ENCODE results near the gene DPP8.

Gene DPP8

DNA sequence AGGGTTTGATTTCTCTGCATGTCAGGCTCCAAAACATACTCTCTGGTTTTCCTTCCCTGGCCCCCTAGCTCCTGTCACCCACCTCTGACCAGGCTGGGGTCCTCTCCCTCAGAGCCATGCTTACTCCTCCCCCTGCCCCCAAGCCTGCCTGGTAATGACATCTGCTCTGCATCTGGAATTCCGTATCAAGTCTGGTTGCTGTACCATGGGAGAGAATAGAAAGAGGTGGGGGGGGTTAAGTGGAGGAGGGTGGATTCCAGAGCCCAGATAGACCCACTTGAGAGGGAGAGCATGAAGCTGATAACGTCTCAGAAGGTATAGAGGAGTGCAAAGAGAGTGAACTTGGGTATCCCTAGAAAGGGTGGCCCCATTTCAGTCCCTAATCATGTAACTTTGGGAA lies 98.9 kb downstream of the DPP8 start (continued):
- TF ChIP-seq, protein P1, sequence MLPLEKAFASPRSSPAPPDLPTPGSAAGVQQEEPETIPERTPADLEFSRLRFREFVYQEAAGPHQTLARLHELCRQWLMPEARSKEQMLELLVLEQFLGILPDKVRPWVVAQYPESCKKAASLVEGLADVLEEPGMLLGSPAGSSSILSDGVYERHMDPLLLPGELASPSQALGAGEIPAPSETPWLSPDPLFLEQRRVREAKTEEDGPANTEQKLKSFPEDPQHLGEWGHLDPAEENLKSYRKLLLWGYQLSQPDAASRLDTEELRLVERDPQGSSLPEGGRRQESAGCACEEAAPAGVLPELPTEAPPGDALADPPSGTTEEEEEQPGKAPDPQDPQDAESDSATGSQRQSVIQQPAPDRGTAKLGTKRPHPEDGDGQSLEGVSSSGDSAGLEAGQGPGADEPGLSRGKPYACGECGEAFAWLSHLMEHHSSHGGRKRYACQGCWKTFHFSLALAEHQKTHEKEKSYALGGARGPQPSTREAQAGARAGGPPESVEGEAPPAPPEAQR (tag by site-specific recombination; IDR thresholded peaks at IDR 0.05), result no peak
- no peak for TF ChIP-seq ZNF48 (tag by site-specific recombination; IDR thresholded peaks at IDR 0.05)
- no peak for TF ChIP-seq PRDM1 (tag by site-specific recombination; IDR thresholded peaks at IDR 0.05)
- no peak for TF ChIP-seq ZNF768 (tag by site-specific recombination; IDR thresholded peaks at IDR 0.05)
- TF ChIP-seq ZNF239 (tag by site-specific recombination; IDR thresholded peaks at IDR 0.05), result no peak

DNA sequence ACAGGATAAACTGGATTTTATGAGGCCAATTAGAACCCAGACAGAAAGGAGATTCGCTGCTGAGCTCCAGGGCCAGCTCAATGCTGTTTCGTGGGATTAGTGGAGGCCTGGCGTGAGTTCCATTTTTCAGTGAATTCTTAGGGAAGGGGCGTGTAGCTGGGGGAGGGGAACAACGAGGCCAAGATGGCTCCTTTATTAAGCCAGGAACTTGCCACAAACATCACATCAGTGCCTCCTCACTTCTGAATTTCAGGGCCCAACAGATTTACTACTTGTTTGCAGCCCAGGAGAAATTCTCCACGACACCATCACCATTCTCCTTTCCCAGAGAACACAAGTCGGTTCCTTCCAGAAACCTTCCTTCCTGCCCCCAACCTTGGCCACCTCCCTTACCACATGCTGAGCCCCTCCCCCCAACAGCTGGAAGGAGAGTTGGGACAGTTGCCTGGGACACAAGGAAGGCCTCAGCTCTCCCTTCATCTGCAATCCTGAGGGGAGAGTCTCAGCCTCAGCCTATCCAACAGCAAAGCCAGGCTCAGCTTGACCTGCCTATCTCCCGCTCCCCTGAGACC lies 100.6 kb downstream of the DPP8 start:
- no peak overlapping the region for H3K4me3 ChIP-seq (ENCODE audit: low read depth, low read length)
- no peaks in the 10 kb centered on the region for H3K9me3 ChIP-seq (ENCODE audit: control insufficient read depth, insufficient read depth, low read depth, low read length)
- ChIA-PET POLR2A (interaction anchor here (0.9 kb wide), 1 partner anchor 17 kb away, joined by 4 read pairs; no protein-coding TSS in a partner anchor), CTCF (interaction anchor here (0.6 to 2.6 kb wide), 4 partner anchors 13 to 1189 kb away, joined by 3 to 11 read pairs (median 4); no protein-coding TSS in a partner anchor)
- peak overlapping the region; percentile 45; the same call in 1 of the 2 replicates for H3K27ac ChIP-seq (ENCODE audit: extremely low read depth, low read depth, low read length)
- H3K4me1 ChIP-seq (ENCODE audit: control insufficient read depth, insufficient read depth, low read length), result peaks cover 29% of the 10 kb centered on the region
- no peaks in the 10 kb centered on the region for H3K36me3 ChIP-seq (ENCODE audit: control insufficient read depth in 2 of 2, insufficient read depth in 1 of 2, low read length in 2 of 2)
- TF ChIP-seq ZNF341 (tag by site-specific recombination; IDR thresholded peaks at IDR 0.05; ENCODE audit: low read depth), result peak; percentile 79
- peak; percentile 88; the same call in 1 of the 2 replicates for TF ChIP-seq ZBTB48 (tag by site-specific recombination; IDR thresholded peaks at IDR 0.05)
- TF ChIP-seq HOXD13 (CRISPR knock-in tag; IDR thresholded peaks at IDR 0.05; ENCODE audit: borderline replicate concordance), result no peak
- no peak for TF ChIP-seq KLF9 (tag by site-specific recombination; IDR thresholded peaks at IDR 0.05; ENCODE audit: low read depth)
- TF ChIP-seq ZNF792 (tag by site-specific recombination; IDR thresholded peaks at IDR 0.05), result no peak
- TF ChIP-seq, protein P2, sequence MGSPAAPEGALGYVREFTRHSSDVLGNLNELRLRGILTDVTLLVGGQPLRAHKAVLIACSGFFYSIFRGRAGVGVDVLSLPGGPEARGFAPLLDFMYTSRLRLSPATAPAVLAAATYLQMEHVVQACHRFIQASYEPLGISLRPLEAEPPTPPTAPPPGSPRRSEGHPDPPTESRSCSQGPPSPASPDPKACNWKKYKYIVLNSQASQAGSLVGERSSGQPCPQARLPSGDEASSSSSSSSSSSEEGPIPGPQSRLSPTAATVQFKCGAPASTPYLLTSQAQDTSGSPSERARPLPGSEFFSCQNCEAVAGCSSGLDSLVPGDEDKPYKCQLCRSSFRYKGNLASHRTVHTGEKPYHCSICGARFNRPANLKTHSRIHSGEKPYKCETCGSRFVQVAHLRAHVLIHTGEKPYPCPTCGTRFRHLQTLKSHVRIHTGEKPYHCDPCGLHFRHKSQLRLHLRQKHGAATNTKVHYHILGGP (tag by site-specific recombination; IDR thresholded peaks at IDR 0.05), result no peak; the same call in 1 of the 2 replicates
- peak; percentile 87 for TF ChIP-seq ZBTB17 (tag by site-specific recombination; IDR thresholded peaks at IDR 0.05)
- peak; percentile 76 for TF ChIP-seq KLF10 (tag by site-specific recombination; IDR thresholded peaks at IDR 0.05)
- TF ChIP-seq, protein P3, sequence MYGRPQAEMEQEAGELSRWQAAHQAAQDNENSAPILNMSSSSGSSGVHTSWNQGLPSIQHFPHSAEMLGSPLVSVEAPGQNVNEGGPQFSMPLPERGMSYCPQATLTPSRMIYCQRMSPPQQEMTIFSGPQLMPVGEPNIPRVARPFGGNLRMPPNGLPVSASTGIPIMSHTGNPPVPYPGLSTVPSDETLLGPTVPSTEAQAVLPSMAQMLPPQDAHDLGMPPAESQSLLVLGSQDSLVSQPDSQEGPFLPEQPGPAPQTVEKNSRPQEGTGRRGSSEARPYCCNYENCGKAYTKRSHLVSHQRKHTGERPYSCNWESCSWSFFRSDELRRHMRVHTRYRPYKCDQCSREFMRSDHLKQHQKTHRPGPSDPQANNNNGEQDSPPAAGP (tag by site-specific recombination; IDR thresholded peaks at IDR 0.05), result peak; percentile 82
- no peak for TF ChIP-seq ZNF548 (tag by site-specific recombination; IDR thresholded peaks at IDR 0.05)
- TF ChIP-seq ZNF521 (tag by site-specific recombination; IDR thresholded peaks at IDR 0.05), result no peak
- no peak for TF ChIP-seq SP2 (tag by site-specific recombination; IDR thresholded peaks at IDR 0.05)
- no peak for TF ChIP-seq ZNF133 (tag by site-specific recombination; IDR thresholded peaks at IDR 0.05)
- peak; percentile 88 for TF ChIP-seq WT1 (tag by site-specific recombination; IDR thresholded peaks at IDR 0.05)
- TF ChIP-seq ZNF37A (tag by site-specific recombination; IDR thresholded peaks at IDR 0.05), result no peak
- TF ChIP-seq ZNF529 (tag by site-specific recombination; IDR thresholded peaks at IDR 0.05; ENCODE audit: insufficient replicate concordance), result no peak
- no peak for TF ChIP-seq ZNF248 (tag by site-specific recombination; IDR thresholded peaks at IDR 0.05)
- no peak for TF ChIP-seq ZNF558 (tag by site-specific recombination; IDR thresholded peaks at IDR 0.05)
- no peak for TF ChIP-seq SCRT2 (tag by site-specific recombination; IDR thresholded peaks at IDR 0.05)
- TF ChIP-seq, protein P4, sequence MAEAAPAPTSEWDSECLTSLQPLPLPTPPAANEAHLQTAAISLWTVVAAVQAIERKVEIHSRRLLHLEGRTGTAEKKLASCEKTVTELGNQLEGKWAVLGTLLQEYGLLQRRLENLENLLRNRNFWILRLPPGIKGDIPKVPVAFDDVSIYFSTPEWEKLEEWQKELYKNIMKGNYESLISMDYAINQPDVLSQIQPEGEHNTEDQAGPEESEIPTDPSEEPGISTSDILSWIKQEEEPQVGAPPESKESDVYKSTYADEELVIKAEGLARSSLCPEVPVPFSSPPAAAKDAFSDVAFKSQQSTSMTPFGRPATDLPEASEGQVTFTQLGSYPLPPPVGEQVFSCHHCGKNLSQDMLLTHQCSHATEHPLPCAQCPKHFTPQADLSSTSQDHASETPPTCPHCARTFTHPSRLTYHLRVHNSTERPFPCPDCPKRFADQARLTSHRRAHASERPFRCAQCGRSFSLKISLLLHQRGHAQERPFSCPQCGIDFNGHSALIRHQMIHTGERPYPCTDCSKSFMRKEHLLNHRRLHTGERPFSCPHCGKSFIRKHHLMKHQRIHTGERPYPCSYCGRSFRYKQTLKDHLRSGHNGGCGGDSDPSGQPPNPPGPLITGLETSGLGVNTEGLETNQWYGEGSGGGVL (tag by site-specific recombination; IDR thresholded peaks at IDR 0.05), result no peak
- TF ChIP-seq ZNF530 (tag by site-specific recombination; IDR thresholded peaks at IDR 0.05; ENCODE audit: low read depth), result no peak
- TF ChIP-seq, protein P5, sequence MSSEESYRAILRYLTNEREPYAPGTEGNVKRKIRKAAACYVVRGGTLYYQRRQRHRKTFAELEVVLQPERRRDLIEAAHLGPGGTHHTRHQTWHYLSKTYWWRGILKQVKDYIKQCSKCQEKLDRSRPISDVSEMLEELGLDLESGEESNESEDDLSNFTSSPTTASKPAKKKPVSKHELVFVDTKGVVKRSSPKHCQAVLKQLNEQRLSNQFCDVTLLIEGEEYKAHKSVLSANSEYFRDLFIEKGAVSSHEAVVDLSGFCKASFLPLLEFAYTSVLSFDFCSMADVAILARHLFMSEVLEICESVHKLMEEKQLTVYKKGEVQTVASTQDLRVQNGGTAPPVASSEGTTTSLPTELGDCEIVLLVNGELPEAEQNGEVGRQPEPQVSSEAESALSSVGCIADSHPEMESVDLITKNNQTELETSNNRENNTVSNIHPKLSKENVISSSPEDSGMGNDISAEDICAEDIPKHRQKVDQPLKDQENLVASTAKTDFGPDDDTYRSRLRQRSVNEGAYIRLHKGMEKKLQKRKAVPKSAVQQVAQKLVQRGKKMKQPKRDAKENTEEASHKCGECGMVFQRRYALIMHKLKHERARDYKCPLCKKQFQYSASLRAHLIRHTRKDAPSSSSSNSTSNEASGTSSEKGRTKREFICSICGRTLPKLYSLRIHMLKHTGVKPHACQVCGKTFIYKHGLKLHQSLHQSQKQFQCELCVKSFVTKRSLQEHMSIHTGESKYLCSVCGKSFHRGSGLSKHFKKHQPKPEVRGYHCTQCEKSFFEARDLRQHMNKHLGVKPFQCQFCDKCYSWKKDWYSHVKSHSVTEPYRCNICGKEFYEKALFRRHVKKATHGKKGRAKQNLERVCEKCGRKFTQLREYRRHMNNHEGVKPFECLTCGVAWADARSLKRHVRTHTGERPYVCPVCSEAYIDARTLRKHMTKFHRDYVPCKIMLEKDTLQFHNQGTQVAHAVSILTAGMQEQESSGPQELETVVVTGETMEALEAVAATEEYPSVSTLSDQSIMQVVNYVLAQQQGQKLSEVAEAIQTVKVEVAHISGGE (tag by site-specific recombination; conservative IDR thresholded peaks at IDR 0.05; ENCODE audit: low read depth), result no peak
- TF ChIP-seq KLF7 (tag by site-specific recombination; IDR thresholded peaks at IDR 0.05; ENCODE audit: borderline replicate concordance), result peak; percentile 75; the same call in 1 of the 2 replicates
- 0 out of 2 replicates have a peak, but pooled peaks have one; percentile 18 for TF ChIP-seq IKZF3 (tag by site-specific recombination; IDR thresholded peaks at IDR 0.05)
